GM18861 (cell line): ENCODE results near the gene KARS1.

Source experiments
- ATAC-seq: cut with Tn5 transposase; IDR thresholded peaks from one replicate; pipeline ENCODE4 v1.9.1; 2021; ENCODE audit not compliant: unreplicated experiment

Gene KARS1

DNA sequence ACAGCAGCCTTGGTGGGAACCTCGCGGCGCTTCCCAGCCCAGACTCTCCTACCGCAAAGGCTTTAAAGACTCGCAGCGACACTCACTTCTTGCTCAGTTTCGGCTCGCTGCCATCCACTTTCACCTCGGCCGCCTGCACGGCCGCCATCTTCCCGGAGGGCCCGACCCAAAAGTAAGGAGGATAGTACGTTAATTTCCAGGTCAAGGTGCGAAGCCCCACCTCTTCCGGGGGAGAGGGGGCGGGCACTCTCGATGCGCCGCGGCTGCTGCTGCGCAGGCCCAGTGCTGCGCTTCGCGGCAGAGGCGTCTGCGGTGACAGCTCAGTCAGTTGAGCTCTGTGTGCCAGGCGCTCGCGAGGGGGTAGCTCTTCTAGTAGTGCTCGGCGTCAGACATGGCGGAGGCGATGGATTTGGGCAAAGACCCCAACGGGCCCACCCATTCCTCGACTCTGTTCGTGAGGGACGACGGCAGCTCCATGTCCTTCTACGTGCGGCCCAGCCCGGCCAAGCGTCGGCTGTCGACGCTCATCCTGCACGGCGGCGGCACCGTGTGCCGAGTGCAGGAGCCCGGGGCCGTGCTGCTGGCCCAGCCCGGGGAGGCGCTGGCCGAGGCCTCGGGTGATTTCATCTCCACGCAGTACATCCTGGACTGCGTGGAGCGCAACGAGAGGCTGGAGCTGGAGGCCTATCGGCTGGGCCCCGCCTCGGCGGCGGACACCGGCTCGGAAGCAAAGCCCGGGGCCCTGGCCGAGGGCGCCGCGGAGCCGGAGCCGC is at the start of gene KARS1, which contains the start of gene TERF2IP:
Gene KARS1, minus strand, starts transcription at position 174 of the 773 bp plus-strand sequence. Its CDS starts 26 bp downstream, at position 148.
Gene TERF2IP, plus strand, starts transcription at position 282 of the 773 bp plus-strand sequence. Its CDS starts 110 bp downstream, at position 392.
- ATAC-seq, result peak; percentile 79

DNA sequence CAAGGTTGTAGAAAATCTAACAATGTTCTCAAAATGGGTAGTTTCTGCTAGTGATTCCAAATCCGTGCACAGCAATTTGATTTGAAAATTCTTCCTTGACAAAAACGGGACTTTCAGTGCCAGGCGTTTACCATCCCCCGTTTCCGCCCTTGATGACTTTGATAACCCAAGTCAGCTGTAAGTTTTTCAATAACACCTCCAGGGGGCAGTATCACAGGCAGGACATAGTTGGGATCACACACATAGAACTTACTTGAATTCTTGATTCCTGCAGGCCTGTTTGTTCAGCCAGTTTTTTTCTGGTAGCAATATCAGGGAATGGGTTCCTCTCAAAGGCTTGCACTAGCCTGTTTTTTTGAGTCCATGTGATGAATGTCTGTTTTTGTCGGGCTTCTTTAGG is 48.2 kb upstream of the KARS1 start:
- ATAC-seq, result no peak

DNA sequence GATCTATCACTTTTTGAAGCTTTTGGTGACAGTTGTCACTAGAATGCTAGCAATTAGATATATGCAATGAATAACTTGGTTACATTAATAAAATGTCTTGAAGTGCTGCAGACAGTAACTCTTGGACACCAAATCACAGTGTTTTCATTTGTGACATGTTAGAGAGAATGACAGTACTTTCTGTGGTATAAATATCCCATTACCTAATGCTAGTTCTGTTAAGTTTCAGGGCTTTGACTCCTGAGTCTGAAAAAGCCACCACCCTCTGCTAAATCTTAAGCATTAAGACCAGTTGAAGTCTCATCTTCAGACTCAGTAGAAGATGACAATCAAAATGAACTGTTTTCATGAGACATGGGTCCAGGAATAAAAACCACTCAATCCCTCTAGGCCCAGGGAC is 39.9 kb upstream of the KARS1 start:
- no peak for ATAC-seq

DNA sequence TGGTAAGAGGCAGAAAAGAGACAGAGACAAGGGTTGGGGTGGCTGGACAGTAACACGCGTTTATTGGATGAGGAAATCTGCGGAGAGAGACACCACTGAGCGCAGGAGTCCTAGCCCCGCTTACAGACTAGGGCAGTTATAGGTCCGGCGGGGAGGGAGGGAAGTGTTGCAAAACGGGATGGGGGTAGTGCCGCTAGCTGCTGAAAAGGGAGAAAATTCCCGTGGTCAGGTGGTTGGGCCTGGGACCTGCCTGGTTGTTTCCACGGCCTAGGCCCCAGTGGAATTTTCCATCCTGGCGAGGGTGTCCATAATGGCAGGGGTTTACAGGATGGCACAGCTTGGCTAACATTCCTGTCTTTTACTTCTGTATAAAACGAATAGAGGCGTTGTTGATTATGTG is 34.8 kb upstream of the KARS1 start:
- no peak for ATAC-seq

DNA sequence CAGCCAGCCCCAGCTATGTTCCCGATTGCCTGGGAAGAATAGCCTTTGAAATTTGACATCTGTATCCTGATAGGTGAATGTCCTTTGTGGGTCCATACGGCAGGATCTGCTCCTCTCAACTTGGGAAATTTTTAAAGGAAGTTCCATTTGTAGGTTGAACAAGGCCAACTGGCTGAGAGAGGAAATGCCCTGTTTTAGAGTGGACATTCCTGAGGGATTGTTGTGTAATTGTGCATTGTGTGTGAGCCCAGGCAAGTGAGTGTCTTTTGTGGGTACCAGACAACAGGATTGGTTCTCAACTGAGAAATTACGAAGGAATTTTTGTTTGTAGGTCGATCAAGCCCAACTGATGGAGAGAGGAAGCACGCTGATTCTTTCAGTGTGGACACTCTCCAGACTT is 31.9 kb upstream of the KARS1 start:
- no peak for ATAC-seq

DNA sequence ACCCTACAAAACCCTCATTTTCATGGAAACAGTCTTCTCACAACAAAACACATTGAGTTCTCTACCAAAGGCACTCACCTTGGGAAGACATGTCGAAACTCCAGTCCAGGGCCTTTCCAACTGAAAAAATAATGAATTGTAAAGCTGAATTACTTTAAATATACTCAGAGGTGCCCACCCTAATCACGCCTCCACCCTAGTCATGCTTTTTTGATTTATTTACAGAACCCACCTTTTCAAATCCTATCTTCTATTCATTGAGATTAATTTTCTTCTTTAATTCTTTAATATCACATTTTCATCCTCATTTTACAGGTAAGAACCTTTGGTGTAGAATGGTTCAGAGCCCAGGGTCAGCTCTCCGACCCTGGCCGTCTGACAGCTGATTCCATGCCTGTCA is 29.4 kb upstream of the KARS1 start, which contains the start of gene CPHXL2:
Gene CPHXL2, minus strand, starts transcription at position 101 of the 400 bp plus-strand sequence. Its CDS starts 10 bp downstream, at position 91.
- ATAC-seq, result no peak

DNA sequence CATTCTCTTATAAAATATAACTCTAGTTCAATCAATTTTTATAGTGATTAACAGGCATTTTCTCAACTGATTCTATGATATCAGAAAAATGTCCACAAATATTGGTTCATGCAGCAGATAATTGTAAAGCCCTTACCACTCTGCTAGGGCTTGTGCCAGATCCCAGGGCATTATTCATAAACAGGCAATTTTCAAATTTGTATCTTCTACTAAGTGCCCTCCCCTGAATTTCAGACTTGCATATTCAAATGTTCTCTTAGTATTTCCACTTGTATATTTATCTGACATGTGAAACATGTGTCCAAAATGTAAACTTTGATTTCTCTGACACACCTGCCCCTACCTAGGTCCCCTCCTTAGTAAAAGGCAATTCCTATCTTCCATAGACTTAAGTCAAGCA is 20.0 kb upstream of the KARS1 start:
- no peak for ATAC-seq

DNA sequence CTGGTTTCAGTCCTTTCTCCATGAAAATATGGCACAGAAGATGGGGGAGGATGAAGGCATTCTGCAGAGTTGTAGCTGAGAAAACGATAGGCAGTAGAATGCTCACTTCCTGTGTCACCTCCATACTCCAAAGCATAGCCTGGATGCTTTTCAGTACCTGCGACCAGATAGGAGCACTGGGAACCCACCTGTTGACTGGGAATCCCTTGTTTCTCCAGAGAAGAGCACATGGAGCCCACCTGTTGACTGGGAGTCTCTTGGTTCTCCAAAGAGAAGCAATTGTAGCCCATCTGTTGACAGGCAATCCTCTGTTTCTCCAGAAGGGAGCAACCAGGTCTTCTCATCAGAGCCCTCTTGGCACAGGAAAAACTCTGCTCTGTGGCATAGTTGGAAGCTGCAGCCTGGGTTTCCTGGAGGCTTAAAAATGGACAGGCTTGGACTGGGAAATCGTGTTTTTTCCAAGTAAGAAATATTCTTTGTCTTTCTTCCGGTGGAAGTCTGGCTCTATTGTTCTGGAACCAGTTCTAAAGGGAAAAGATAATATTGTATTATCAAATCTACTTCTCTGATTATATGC is 13.3 kb upstream of the KARS1 start:
- no peak for ATAC-seq

DNA sequence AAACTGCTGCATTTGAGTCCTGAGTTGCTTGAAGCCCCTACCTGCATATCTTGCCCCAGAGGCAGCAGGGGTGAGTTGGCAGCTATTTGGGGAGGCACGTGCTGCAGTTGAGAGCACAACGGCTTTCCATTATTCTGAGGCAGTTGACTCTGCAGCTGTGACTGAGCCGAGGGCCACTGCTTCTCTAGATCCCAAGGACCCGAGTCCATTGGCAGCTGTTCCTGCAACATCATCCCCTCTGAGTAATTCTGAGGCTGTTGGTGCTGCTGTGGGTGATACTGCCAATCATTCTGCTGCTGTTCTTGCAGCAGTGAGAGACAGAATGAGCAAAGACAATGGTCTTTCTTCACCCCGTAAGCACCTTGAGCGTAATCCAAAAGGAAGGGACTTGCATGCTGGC is 12.9 kb upstream of the KARS1 start:
- no peak for ATAC-seq

DNA sequence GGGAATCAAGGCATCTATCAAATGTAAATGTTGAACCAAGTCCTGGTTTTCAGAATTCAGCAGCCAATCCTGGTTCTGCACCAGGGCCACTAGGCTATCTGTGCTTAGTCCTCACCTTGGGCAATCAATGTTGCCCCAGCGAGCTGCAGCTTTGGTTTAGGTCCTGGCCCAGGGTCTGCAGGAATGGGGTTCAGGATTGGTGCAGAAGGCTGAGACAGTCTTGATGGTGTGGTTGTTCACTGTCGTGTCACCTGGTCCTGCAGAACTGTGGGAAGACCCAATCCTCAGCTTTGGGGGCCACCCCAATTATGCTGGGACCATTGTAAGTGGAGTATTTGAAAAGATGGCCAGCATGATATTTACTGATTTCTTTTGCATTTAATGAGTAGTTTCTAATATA is 10.7 kb upstream of the KARS1 start:
- no peak for ATAC-seq

DNA sequence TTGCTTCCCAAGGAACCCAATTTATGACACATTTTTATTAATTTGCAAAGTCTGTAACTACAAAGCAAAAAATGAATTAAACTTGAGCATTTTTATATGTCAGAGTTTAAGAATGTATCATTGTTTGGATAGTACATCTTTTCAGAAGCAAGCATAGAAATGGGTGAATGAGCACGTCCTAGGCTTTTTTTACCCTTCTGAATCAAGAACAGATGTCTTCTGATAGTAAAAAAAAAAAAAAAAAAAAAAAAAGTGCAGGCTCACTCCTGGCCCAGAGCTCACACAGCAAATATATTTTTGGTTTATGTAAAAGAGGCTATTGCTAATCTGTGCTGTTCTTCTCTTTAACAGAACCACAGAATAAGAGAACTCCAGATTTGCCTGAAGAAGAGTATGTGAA is 6.5 kb upstream of the KARS1 start:
- no peak for ATAC-seq

DNA sequence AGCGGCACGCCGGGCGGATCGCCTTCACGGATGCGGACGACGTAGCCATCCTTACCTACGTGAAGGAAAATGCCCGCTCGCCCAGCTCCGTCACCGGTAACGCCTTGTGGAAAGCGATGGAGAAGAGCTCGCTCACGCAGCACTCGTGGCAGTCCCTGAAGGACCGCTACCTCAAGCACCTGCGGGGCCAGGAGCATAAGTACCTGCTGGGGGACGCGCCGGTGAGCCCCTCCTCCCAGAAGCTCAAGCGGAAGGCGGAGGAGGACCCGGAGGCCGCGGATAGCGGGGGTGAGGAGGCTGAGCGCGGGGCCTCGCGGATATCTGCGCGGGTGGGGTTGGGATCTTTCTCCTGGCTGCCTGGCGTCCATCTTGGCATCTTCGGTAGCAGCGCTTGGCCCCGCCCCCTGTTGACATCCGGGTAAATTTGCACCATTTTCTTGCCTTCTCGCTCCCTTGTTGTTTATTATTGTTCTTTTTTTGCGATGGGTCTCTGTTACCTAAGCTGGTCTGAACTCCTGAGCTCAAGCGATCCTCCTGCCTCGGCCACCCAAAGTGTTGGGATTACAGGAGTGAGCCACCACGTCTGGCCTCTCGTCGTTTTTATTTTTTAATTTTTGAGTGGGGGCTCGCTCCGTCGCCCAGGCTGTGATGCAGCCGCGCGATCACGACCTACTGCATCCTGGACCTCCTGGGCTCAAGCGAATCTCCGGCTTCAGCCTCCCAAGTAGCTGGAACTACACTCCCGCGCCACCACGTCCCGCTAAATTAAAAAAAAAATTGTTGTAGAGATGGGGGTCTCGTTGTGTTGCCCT is 1.0 kb upstream of the KARS1 start:
- ATAC-seq, result peak; percentile 21

DNA sequence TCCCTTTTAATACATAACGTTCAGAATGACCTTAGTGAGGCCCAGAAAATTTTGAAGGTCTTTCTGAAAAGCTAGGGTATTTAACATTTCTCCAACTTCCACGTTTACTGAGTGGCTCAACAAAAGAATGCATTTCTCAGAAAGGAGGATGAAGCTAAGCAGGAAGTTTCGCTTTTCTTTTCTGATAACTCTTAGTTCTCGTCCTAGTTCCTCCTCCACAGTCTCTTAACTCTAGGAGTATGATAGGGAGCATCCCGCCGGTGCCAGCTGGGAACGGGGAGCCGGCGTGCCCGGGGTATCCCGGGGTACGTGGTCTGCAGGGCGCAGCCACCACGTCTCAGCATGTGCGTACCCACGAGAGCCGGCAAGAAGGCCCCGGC is 363 bp downstream of the KARS1 start:
- ATAC-seq, result peak; percentile 20

DNA sequence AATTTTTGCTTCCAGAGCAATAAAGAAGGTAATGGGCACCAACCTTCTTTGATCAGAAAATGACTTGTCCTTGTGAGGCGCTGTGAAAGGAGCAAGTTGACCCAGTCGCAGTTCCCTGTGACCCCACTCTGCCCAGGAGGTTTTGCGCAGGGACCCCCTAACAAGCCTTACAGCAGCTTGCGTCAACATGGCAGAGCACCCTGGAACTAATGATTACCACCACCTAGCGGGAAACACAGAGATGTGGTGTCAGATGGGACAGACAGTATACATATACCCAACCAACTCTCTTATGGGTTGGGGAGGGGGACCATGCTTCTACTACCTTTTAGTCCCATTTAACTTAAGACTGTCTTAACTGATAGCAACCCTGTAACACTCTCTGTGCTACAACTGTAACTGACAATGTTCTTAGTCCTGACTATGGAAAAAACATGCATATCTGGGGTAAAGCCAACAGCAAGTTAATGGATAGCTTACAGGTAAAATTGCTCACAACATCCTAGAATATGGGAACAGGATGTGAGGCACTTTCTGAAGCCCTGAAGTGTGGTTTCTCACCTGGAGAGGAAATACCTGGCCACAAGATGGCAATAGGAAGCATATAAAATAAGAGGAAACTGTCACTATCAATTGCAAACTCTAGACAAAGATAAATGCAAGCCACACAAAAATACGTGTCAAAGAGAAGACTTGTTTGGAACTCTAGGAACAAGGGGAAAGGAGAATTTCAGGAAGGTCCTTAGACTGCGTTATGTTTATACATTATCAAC is 3.0 kb downstream of the KARS1 start:
- no peak for ATAC-seq

DNA sequence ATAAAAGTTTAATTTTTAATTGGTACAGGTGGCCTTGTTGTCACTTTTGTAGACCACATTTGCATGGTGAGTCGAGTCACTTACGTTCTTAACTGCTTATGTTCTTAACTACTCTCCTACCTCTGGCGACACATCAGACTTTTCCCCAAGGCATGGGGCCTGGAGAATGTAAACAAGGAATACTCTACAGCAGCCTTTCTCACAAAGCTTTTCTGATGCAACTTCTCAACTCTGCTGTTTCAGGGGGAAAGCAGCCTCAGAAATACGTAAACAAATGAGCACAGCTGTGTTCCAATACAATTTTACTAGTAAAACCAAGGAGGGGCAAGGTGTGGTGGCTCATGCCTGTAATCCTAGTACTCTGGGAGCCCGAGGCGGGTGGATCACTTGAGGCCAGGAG is 6.9 kb downstream of the KARS1 start:
- no peak for ATAC-seq

DNA sequence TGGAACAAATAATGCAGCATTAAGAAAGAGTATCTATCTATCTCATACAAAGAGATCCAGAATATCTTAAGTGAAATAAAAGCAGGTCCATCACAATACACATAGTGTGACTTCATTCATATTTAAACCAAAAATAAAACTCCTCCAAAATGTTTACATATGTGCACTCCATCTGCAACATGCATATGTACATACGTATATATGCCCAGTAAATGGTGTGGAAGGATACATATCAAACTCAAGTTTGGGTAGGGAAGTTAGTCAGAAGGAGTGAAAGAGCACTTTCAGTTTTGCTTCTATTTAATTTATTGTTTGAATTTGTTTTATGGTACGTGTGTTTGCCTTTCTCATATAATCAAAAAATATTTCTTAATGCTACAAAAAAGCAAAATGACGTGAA is 12.4 kb downstream of the KARS1 start:
- ATAC-seq, result no peak

DNA sequence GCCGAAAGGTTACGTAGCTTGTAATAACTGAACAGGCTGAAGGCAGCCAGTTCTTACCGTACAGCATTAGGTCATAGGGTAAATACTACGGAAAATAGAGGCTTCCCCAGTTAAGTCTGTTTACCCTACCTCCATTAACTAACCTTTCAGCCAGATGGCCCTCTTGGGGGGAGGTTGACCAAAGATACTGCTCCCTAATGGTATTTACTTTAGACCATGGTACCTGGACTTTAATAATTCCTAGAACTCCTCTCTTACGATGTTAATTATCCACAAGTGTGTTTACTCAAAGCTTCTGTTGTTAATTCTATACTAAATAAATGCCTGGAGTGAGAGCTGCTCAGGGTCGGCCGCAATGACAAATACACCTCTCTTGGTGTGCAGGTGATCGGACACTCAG is 14.6 kb downstream of the KARS1 start:
- ATAC-seq, result no peak

DNA sequence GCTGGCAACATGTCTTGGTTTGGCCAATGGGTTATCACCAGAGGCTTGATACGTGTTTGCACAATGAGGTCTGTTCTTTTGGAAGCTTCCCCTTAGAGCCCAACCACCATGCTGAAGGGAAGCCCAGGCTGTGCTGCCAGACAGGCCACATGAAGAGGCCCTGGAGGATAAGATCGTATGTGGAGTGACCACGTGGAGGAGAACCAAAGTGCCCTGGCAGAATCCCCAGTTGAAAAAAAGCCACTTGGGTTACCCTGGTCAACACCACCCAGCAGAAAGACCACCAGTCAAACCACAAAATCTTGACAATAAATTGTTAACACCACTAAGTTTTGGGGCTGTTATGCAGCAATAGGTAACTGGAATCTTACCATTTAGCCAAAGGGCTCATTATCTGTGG is 17.4 kb downstream of the KARS1 start:
- no peak for ATAC-seq

DNA sequence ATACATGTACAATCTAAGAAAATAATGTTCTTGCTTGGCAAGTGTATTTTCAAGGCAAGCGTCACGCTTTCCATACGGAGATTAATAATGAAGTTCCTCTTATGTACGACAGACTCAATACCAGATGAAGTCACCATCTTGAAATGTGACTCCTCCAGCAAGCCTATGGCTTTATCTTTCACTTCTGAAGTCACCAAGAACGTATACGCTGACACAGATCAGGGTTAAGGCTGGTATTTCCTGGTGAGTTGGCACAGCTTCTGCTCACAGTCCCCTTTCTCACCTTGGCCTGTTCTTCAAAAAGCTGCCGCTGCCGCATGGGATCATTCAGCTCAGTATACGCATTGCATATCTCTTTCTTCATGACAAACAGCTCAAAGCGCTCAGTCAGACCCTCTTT is 18.3 kb downstream of the KARS1 start:
- no peak for ATAC-seq

DNA sequence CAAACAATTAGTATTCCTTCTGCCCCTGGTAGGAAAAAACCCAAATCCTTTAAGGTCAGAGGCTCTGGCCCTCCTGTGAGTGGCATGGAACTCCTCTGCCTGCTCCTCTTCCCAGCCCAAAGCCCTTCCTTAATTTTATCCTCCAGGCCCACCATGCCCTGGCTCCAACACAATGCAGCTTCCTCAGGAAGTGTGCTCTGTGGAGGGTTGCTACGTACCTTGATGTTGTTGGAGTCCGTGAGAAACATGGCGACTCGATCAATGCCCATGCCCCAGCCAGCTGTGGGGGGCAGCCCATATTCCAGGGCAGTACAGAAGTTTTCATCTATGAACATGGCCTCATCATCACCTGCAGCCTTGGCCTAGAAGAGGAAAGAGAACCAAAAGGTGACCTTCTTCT is 19.1 kb downstream of the KARS1 start:
- ATAC-seq, result no peak

DNA sequence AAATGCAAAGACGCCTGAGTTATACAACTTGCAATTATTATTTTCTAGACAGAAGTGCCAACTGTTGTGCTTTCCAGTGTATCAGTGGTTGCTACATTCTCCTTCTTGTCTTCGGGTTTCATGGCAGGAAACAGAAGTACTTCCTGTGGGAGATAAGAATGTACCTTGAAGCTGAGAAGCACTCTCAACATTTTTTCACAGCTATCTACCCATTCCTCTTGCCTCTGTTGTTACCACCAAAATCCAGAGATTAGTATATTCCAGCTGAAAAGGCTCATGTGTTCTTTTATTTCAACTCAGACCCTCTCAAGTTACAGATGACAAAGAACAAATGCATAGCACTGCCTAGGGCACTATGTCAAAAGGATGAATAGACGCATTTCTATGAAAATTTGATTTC is 19.6 kb downstream of the KARS1 start:
- ATAC-seq, result no peak
